Upper lobe of left lung (tissue), 6 donors: ENCODE measurements around the gene DST. TPM values are rescaled to one million over a fixed set of nuclear protein-coding genes. Genes with fewer than 3 reads are reported as not detected.
"Not testable (repeated sequence)": the region's sequence is repeated elsewhere in the genome, so short reads cannot be mapped to it uniquely, and the experiment has no call there.

Experiments used
- ATAC-seq, 2 donors: fragments of 200-7000 bp; cut with Tn5 transposase; one replicate each; pipeline ENCODE4 v1.9.1; 2022; ENCODE audit warnings: mild to moderate bottlenecking in 2 of 2, moderate library complexity in 2 of 2; ENCODE audit not compliant: low FRiP score in 2 of 2
- DNase-seq, 2 donors: peaks; one replicate each; pipeline ENCODE4 v3.0.0-alpha.2; 2019 to 2020
- H3K27ac ChIP-seq, 4 donors: fragments of 200-600 bp; sonication (generic); one replicate each; pipeline ENCODE4 v1.5.1; 2016 to 2019
- H3K27me3 ChIP-seq, 4 donors: fragments of 200-600 bp; sonication (generic); one replicate each; pipeline ENCODE4 v1.5.1; 2017 to 2019
- H3K36me3 ChIP-seq, 4 donors: fragments of 200-600 bp; sonication (generic); one replicate each; pipeline ENCODE4 v1.5.1; 2016 to 2019
- H3K4me1 ChIP-seq, 4 donors: fragments of 200-600 bp; sonication (generic); one replicate each; pipeline ENCODE4 v1.5.1; 2018 to 2019
- H3K4me3 ChIP-seq, 4 donors: fragments of 200-600 bp; sonication (generic); one replicate each; pipeline ENCODE4 v1.5.1; 2017 to 2019; ENCODE audit warnings: mild to moderate bottlenecking in 2 of 4, moderate library complexity in 1 of 4
- H3K9me3 ChIP-seq, 4 donors: fragments of 200-600 bp; sonication (generic); one replicate each; pipeline ENCODE4 v1.5.1; 2018 to 2019
- EP300 ChIP-seq, 4 donors: sonication (generic); formaldehyde crosslinking; IDR thresholded peaks; one replicate each; pipeline ENCODE4 v1.5.1; 2017; ENCODE audit warnings: antibody characterized with exemption in 4 of 4, control low read depth in 2 of 4
- POLR2A ChIP-seq, 4 donors: fragments of 450-650 bp; IDR thresholded peaks; one replicate each; pipeline ENCODE4 v1.5.1; 2016 to 2017; ENCODE audit warnings: antibody characterized with exemption in 4 of 4, mild to moderate bottlenecking in 2 of 4
- POLR2AphosphoS5 ChIP-seq, 2 donors: sonication (generic); formaldehyde crosslinking; IDR thresholded peaks; one replicate each; pipeline ENCODE4 v1.5.1; 2017; ENCODE audit warnings: antibody characterized with exemption in 2 of 2
- WGBS, 2 donors: methylation state at CpG; one replicate each; pipeline ENCODE4 v1.1.5; 2017 to 2018; 5-methylcytosine and 5-hydroxymethylcytosine counted together
- total RNA-seq, 6 donors: library from RNA; depleted of rRNA in 4 of 6; stranded (reverse); fragments of >200 nt in 4 of 6; gene quantifications; one replicate each; pipeline versions ENCODE4 v1.1.0 to v1.2.1, GENCODE V29; 2016 to 2021
- TF ChIP-seq, protein P1 (sequence below), 6 experiments: fragments of 450-650 bp in 4 of 6; fragments of 200-600 bp in 2 of 6; sonication (generic) in 2 of 6; IDR thresholded peaks; one replicate each; pipeline ENCODE4 v1.5.1; 2016 to 2019; ENCODE audit warnings: antibody characterized with exemption in 6 of 6
- donor health status: DM: no; HTN: no; CAD: no; lungs with moderate emphysema.
- donor health status: DM: no; HTN: yes; CAD: no; lungs with severe emphysema.

Gene DST
- total RNA-seq, 6 donors from 2014 or later = 241 to 477 (median 341) TPM

DNA sequence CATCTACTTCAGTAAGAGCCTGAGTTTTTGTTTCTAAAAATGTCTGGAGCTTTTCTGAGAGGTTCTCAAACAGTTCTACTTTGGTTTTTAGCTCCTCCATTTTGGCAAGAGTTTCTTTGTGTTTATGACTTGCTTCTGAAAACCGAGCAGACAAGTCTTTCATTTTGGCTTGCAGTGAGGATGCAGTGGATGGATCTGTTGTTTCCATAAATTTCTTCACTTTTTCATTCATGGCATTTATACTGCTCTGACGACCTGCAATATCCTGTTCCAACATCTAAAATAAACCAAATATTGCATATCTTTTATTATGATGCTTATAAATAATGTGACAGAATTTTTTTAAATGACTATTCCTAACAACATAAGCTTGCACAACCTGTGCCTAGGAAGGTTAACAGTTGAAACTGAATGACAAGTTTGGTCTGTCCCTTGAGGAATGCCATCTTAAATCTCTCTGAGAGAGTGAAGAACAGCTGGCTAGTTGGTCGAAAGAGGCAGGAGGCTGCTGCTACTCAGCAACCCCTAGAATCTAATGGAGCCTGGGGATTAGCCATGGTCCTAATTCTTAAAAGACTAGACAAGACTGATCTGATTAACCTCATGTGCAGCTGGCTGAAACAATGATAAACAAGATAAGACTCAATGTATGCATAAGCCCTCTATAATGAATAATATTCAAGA, 69.8 kb downstream of the DST start:
- no peaks in the 10 kb centered on the region for H3K9me3 ChIP-seq
- ATAC-seq (no peak), DNase-seq (no peak)
- H3K27me3 ChIP-seq = no peaks in the 10 kb centered on the region
- peaks cover 0 to 5% (median 0%) of the 10 kb centered on the region in 4 donors for H3K4me1 ChIP-seq
- H3K36me3 ChIP-seq = peaks cover 0 to 4% (median 0%) of the 10 kb centered on the region in 4 donors
- no peak overlapping the region for H3K27ac ChIP-seq
- TF ChIP-seq POLR2AphosphoS5 (IDR thresholded peaks at IDR 0.05) = no peak
- TF ChIP-seq, protein P1, sequence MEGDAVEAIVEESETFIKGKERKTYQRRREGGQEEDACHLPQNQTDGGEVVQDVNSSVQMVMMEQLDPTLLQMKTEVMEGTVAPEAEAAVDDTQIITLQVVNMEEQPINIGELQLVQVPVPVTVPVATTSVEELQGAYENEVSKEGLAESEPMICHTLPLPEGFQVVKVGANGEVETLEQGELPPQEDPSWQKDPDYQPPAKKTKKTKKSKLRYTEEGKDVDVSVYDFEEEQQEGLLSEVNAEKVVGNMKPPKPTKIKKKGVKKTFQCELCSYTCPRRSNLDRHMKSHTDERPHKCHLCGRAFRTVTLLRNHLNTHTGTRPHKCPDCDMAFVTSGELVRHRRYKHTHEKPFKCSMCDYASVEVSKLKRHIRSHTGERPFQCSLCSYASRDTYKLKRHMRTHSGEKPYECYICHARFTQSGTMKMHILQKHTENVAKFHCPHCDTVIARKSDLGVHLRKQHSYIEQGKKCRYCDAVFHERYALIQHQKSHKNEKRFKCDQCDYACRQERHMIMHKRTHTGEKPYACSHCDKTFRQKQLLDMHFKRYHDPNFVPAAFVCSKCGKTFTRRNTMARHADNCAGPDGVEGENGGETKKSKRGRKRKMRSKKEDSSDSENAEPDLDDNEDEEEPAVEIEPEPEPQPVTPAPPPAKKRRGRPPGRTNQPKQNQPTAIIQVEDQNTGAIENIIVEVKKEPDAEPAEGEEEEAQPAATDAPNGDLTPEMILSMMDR (IDR thresholded peaks at IDR 0.05) = no peak
- no peak for TF ChIP-seq EP300 (IDR thresholded peaks at IDR 0.05)
- no peak for TF ChIP-seq POLR2A (IDR thresholded peaks at IDR 0.05)
- no peak overlapping the region for H3K4me3 ChIP-seq
- WGBS, 2 donors = 41 to 48% methylated on average over 2 to 3 of the region's 3 CpGs

DNA sequence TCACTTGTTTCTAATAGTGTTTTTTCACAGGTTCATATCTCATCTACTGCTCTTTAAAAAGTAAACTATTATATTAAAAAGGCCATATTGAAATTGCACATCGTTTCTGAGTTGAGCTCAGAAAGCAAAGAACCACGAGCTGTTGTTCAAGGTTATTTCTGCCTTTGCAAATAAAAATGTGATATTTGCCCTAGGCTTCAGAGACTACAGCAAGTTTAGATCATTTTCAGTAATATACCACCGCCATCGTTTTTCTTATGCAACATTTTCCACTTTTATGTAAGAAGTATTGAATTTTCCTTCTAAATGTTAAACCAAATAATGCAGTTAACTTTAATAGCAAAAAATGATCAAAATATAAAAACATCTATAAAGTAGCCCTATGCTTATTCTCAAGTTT, 71.1 kb downstream of the DST start:
- H3K9me3 ChIP-seq = no peaks in the 10 kb centered on the region
- DNase-seq (no peak), ATAC-seq (no peak)
- no peak overlapping the region for H3K4me3 ChIP-seq
- H3K27ac ChIP-seq = no peak overlapping the region
- peaks cover 0 to 5% (median 0%) of the 10 kb centered on the region in 4 donors for H3K4me1 ChIP-seq
- no peaks in the 10 kb centered on the region for H3K27me3 ChIP-seq
- H3K36me3 ChIP-seq = peaks cover 0 to 4% (median 0%) of the 10 kb centered on the region in 4 donors
- no peak for TF ChIP-seq EP300 (IDR thresholded peaks at IDR 0.05)
- TF ChIP-seq, protein P1 (IDR thresholded peaks at IDR 0.05) = no peak
- 68 to 76% methylated on average over 4 of the region's 4 CpGs for WGBS, 2 donors

DNA sequence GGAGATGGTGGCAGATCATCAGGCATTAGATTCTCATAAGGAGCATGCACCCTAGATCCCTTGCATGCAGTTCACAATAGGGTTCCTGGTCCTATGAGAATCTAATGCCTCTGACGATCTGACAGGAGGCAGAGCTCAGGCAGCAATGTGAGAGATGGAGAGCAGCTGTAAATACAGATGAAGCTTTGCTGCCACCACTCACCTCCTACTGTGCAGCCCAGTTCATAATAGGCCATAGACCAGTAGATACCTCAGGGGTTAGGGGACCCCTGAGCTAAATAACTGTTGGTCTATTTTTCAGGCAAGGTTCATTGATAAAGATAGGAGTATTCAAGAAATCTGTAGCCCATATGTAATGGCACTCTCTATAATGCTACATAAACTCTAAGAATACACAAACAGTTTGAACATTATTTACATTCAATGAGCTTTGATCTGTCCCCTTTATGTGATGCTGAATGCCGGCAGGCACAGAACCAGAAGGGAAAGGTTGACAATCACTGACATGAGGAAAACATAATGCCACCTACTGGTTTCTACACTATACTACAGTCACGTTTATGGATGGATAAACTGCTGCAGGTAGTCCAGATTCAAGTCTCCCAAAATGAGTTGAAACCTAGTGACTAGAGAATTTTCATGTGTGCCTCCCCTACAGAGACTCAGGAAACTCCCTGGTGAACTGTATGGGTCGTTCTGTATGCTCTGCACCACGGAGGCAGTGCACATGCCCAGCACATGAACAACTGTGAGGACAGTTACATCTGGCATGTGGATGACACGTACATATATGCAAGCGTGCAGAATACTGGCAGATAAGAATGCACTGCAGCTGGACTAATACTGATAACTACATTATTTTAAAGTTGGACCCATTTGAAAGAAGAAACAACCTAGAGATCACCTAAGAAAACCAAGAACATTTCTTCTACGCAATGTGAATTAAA, 72.0 kb downstream of the DST start:
- H3K27me3 ChIP-seq = no peaks in the 10 kb centered on the region
- no peak overlapping the region for H3K27ac ChIP-seq
- H3K9me3 ChIP-seq = no peaks in the 10 kb centered on the region
- peaks cover 0 to 8% (median 0%) of the 10 kb centered on the region in 4 donors for H3K36me3 ChIP-seq
- WGBS, 2 donors = 56% methylated on average over 8 of the region's 8 CpGs
- no peak for TF ChIP-seq POLR2AphosphoS5 (IDR thresholded peaks at IDR 0.05)
- no peak for TF ChIP-seq POLR2A (IDR thresholded peaks at IDR 0.05)
- TF ChIP-seq, protein P1 (IDR thresholded peaks at IDR 0.05) = peak; percentile 40 to 58 (median 49)
- TF ChIP-seq EP300 (IDR thresholded peaks at IDR 0.05) = no peak
- ATAC-seq (peak in 1 of 2 donors; percentile 73), DNase-seq (no peak)
- H3K4me1 ChIP-seq = peaks cover 0 to 5% (median 0%) of the 10 kb centered on the region in 4 donors
- no peak overlapping the region for H3K4me3 ChIP-seq

DNA sequence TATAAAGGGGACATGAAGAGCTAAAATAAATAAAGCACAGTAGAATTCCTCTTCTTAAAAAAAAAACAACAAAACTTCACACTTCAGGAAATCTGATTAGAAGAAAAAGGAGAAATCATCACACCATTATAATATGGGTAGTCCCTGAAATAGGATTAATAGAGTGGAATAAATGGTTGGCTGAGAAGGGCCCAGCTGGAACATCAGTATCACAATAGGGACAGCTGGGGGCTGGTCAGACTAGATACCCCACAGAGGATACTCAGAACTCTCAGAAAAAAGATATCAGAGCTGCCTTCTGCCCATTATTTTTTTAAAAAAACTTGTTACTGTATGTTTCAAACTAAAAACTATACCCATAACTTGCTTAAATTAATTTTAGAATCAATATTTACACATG, 75.2 kb downstream of the DST start:
- Histone ChIP-seq H3K36me3 (peaks cover 0 to 14% (median 0%) of the 10 kb centered on the region in 4 donors), H3K4me3 (no peak overlapping the region), H3K27ac (no peak overlapping the region), H3K27me3 (no peaks in the 10 kb centered on the region), H3K4me1 (peaks cover 0 to 5% (median 0%) of the 10 kb centered on the region in 4 donors), H3K9me3 (no peaks in the 10 kb centered on the region)
- TF ChIP-seq POLR2A (IDR thresholded peaks at IDR 0.05) (no peak), POLR2AphosphoS5 (IDR thresholded peaks at IDR 0.05) (no peak), EP300 (IDR thresholded peaks at IDR 0.05) (no peak)
- TF ChIP-seq, protein P1 (IDR thresholded peaks at IDR 0.05) = no peak
- DNase-seq (no peak), ATAC-seq (no peak)

DNA sequence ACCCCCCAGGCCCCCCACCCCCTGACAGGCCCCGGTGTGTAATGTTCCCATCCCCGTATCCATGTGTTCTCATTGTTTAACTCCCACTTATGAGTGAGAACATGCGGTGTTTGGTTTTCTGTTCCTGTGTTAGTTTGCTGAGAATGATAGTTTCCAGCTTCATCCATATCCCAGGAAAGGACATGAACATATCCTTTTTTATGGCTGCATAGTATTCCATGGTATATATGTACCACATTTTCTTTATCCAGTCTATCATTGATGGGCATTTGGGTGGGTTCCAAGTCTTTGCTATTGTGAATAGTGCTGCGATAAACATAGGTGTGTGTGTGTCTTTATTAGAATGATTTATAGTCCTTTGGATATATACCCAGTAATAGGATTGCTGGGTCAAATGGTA, 80.0 kb downstream of the DST start:
- peaks cover 0 to 14% (median 0%) of the 10 kb centered on the region in 4 donors for H3K36me3 ChIP-seq
- DNase-seq, H3K4me3 ChIP-seq, ATAC-seq, H3K27me3 ChIP-seq, H3K27ac ChIP-seq, H3K4me1 ChIP-seq, H3K9me3 ChIP-seq: not testable (repeated sequence)
- WGBS, 2 donors = 94 to 100% methylated on average over 4 of the region's 4 CpGs
